Measurements from ENCODE around the gene EPOP.

EPOP gene

GRCh38 chr17:38691154-38691553 lies 16.4 kb upstream of the EPOP start:
- no peak overlapping the region for H3K4me2 ChIP-seq (ENCODE audit: low read depth, low read length, poor library complexity, severe bottlenecking)

GRCh38 chr17:38690386-38690785 lies 15.6 kb upstream of the EPOP start:
- Histone ChIP-seq H3K9me2 (replicated peaks; ENCODE audit: insufficient read depth, low read length) (no peaks in the 10 kb centered on the region), H3K9me3 (ENCODE audit: insufficient read depth, low read length) (no peaks in the 10 kb centered on the region), H3K36me3 (ENCODE audit: low read length) (no peaks in the 10 kb centered on the region), H3K4me3 (ENCODE audit: insufficient read depth, low read length, poor library complexity, severe bottlenecking) (no peak overlapping the region), H3K4me2 (ENCODE audit: low read depth, low read length, poor library complexity, severe bottlenecking) (no peak overlapping the region), H3K9ac (ENCODE audit: low read length) (no peak overlapping the region), H3K27ac (ENCODE audit: low read depth, low read length) (no peak overlapping the region), H4K20me1 (ENCODE audit: low read depth, low read length) (no peaks in the 10 kb centered on the region), H3K27me3 (ENCODE audit: low read length) (no peaks in the 10 kb centered on the region), H3F3A (ENCODE audit: insufficient read depth) (no peaks in the 10 kb centered on the region), H2AFZ (ENCODE audit: low read depth, low read length, severe bottlenecking) (no peak overlapping the region), H3K79me2 (ENCODE audit: insufficient read depth, low read length) (no peaks in the 10 kb centered on the region)
- TF ChIP-seq CTCF (IDR thresholded peaks at IDR 0.05; ENCODE audit: insufficient read depth, low read length, poor library complexity, severe bottlenecking) (no peak), EZH2phosphoT487 (conservative IDR thresholded peaks at IDR 0.05; ENCODE audit: low read length) (no peak)

More at GRCh38 chr17:38691154-38691553, 16.4 kb upstream of the EPOP start:
- no peak overlapping the region for H3K4me3 ChIP-seq (ENCODE audit: insufficient read depth, low read length, poor library complexity, severe bottlenecking)
- H4K20me1 ChIP-seq (ENCODE audit: low read depth, low read length) = no peaks in the 10 kb centered on the region
- H3K27me3 ChIP-seq (ENCODE audit: low read length) = no peaks in the 10 kb centered on the region
- TF ChIP-seq EZH2phosphoT487 (conservative IDR thresholded peaks at IDR 0.05; ENCODE audit: low read length) (no peak), CTCF (IDR thresholded peaks at IDR 0.05; ENCODE audit: insufficient read depth, low read length, poor library complexity, severe bottlenecking) (no peak)
- H3K36me3 ChIP-seq (ENCODE audit: low read length) = no peaks in the 10 kb centered on the region
- no peak overlapping the region for H3K27ac ChIP-seq (ENCODE audit: low read depth, low read length)
- H3K9ac ChIP-seq (ENCODE audit: low read length) = no peak overlapping the region
- H3K79me2 ChIP-seq (ENCODE audit: insufficient read depth, low read length) = no peaks in the 10 kb centered on the region
- H3F3A ChIP-seq (ENCODE audit: insufficient read depth) = no peaks in the 10 kb centered on the region
- no peaks in the 10 kb centered on the region for H3K9me2 ChIP-seq (replicated peaks; ENCODE audit: insufficient read depth, low read length)
- H2AFZ ChIP-seq (ENCODE audit: low read depth, low read length, severe bottlenecking) = no peak overlapping the region
- H3K9me3 ChIP-seq (ENCODE audit: insufficient read depth, low read length) = no peaks in the 10 kb centered on the region

- H3K27ac ChIP-seq (ENCODE audit: low read depth, low read length) = no peak overlapping the region
- H3K36me3 ChIP-seq (ENCODE audit: low read length) = no peaks in the 10 kb centered on the region
- no peak overlapping the region for H3K4me3 ChIP-seq (ENCODE audit: insufficient read depth, low read length, poor library complexity, severe bottlenecking)
- H3K79me2 ChIP-seq (ENCODE audit: insufficient read depth, low read length) = no peaks in the 10 kb centered on the region
- H4K20me1 ChIP-seq (ENCODE audit: low read depth, low read length) = no peaks in the 10 kb centered on the region
- no peak overlapping the region for H3K4me2 ChIP-seq (ENCODE audit: low read depth, low read length, poor library complexity, severe bottlenecking)
- no peaks in the 10 kb centered on the region for H3F3A ChIP-seq (ENCODE audit: insufficient read depth)
- H3K9me3 ChIP-seq (ENCODE audit: insufficient read depth, low read length) = no peaks in the 10 kb centered on the region
- H3K27me3 ChIP-seq (ENCODE audit: low read length) = no peaks in the 10 kb centered on the region
- TF ChIP-seq CTCF (IDR thresholded peaks at IDR 0.05; ENCODE audit: insufficient read depth, low read length, poor library complexity, severe bottlenecking) = no peak
- TF ChIP-seq EZH2phosphoT487 (conservative IDR thresholded peaks at IDR 0.05; ENCODE audit: low read length) = no peak
- no peak overlapping the region for H2AFZ ChIP-seq (ENCODE audit: low read depth, low read length, severe bottlenecking)
- H3K9ac ChIP-seq (ENCODE audit: low read length) = no peak overlapping the region
- H3K9me2 ChIP-seq (replicated peaks; ENCODE audit: insufficient read depth, low read length) = no peaks in the 10 kb centered on the region
Measured at GRCh38 chr17:38687286-38687685, 12.5 kb upstream of the EPOP start.
